PC-3 (cell line): ENCODE data around the gene MATN4. TPM values are rescaled to one million over a fixed set of nuclear protein-coding genes. Genes with fewer than 3 reads are reported as not detected.

Experiments
- ATAC-seq: fragments of 200-7000 bp; cut with Tn5 transposase; 2 replicates; pipeline ENCODE4 v1.9.1; 2020; ENCODE audit warnings: mild to moderate bottlenecking, moderate library complexity
- Bru-seq: library from RNA; stranded (reverse); fragments of 400-500 nt; gene quantifications from one replicate; lab custom pipeline; 2021; lab: Mats Ljungman, UMichigan
- BruChase-seq, 2 experiments: library from RNA; stranded (reverse); fragments of 400-500 nt; gene quantifications; one replicate each; lab custom pipeline; 2021; lab: Mats Ljungman, UMichigan
- BruUV-seq: library from RNA; stranded (reverse); fragments of 400-500 nt; replicated peaks from 2 replicates; lab custom pipeline; 2021; lab: Mats Ljungman, UMichigan
- CTCF ChIA-PET: fragments of 300-600 bp; sonication (Branson Sonifier 250); formaldehyde crosslinking; loops from one replicate; lab custom pipeline; 2022; ENCODE audit warnings: antibody characterized with exemption; lab: Charles Lee
- POLR2A ChIA-PET: fragments of 300-600 bp; sonication (Branson Sonifier 250); formaldehyde crosslinking; loops from one replicate; lab custom pipeline; 2022; ENCODE audit warnings: antibody characterized with exemption; ENCODE audit not compliant: unreplicated experiment; lab: Charles Lee
- DNase-seq: peaks from one replicate; pipeline ENCODE4 v3.0.0-alpha.2; 2015
- H2AFZ ChIP-seq: fragments of 300-600 bp; sonication (generic); 2 replicates; pipeline ENCODE4 v1.6.0; 2016; ENCODE audit warnings: antibody characterized with exemption, low read length
- H3F3A ChIP-seq: fragments of 300-600 bp; sonication (generic); one replicate; pipeline ENCODE4 v1.6.0; 2017; ENCODE audit warnings: antibody characterized with exemption, low read length, control low read depth, mild to moderate bottlenecking; ENCODE audit not compliant: unreplicated experiment
- H3K27ac ChIP-seq: fragments of 300-600 bp; sonication (generic); 2 replicates; pipeline ENCODE4 v1.5.1; 2016; ENCODE audit warnings: mild to moderate bottlenecking, low read length
- H3K27me3 ChIP-seq: fragments of 300-600 bp; sonication (generic); 2 replicates; pipeline ENCODE4 v1.6.1; 2016; ENCODE audit warnings: low read length, mixed read lengths
- H3K36me3 ChIP-seq: fragments of 300-600 bp; sonication (generic); 2 replicates; pipeline ENCODE4 v1.6.1; 2016; ENCODE audit warnings: low read depth, mixed run types, low read length, mixed read lengths
- H3K4me1 ChIP-seq: fragments of 300-600 bp; sonication (generic); 2 replicates; pipeline ENCODE4 v1.5.1; 2016; ENCODE audit warnings: low read length; ENCODE audit not compliant: insufficient read depth
- H3K4me2 ChIP-seq: fragments of 300-600 bp; sonication (generic); 2 replicates; pipeline ENCODE4 v1.6.0; 2016; ENCODE audit warnings: low read length
- H3K4me3 ChIP-seq: fragments of 300-600 bp; sonication (generic); 2 replicates; pipeline ENCODE4 v1.5.1; 2016; ENCODE audit warnings: mild to moderate bottlenecking, low read length, mixed read lengths
- H3K79me2 ChIP-seq: fragments of 300-600 bp; sonication (generic); 2 replicates; pipeline ENCODE4 v1.6.1; 2017; ENCODE audit warnings: low read length, mixed read lengths
- H3K9ac ChIP-seq: fragments of 300-600 bp; sonication (generic); 2 replicates; pipeline ENCODE4 v1.6.0; 2016; ENCODE audit warnings: mild to moderate bottlenecking, low read length
- H3K9me2 ChIP-seq: fragments of 300-600 bp; sonication (generic); replicated peaks from 2 replicates; pipeline ENCODE4 v1.6.1; 2016; ENCODE audit warnings: mixed run types, low read length, mixed read lengths
- H3K9me3 ChIP-seq: fragments of 300-600 bp; sonication (generic); 2 replicates; pipeline ENCODE4 v1.6.1; 2016; ENCODE audit warnings: low read length, mixed read lengths
- H4K20me1 ChIP-seq: fragments of 300-600 bp; sonication (generic); 2 replicates; pipeline ENCODE4 v1.6.1; 2016; ENCODE audit warnings: low read length, mixed read lengths
- EZH2 ChIP-seq: fragments of 300-600 bp; sonication (generic); IDR thresholded peaks from one replicate; pipeline ENCODE4 v1.6.1; 2017; ENCODE audit warnings: antibody characterized with exemption, mild to moderate bottlenecking, low read length; ENCODE audit not compliant: unreplicated experiment
- EZH2phosphoT487 ChIP-seq: fragments of 300-600 bp; sonication (generic); IDR thresholded peaks from 2 replicates; pipeline ENCODE4 v1.6.1; 2018; ENCODE audit warnings: mild to moderate bottlenecking, antibody characterized with exemption, low read length, borderline replicate concordance
- intact Hi-C: fragments of 100-400 bp; cut with micrococcal nuclease; formaldehyde crosslinking; loops from 2 replicates; pipeline ENCODE4 v1.9.0; 2023
- long read RNA-seq: library from polyadenylated mRNA; unstranded; transcript quantifications from one replicate; pipeline ENCODE4 v2.0.0, GENCODE V29; 2021; ENCODE audit not compliant: unreplicated experiment
- total RNA-seq: library from RNA; depleted of rRNA; stranded (reverse); fragments of >200 nt; gene quantifications from 2 replicates; pipeline ENCODE4 v1.2.3, GENCODE V29; 2014; rRNA removed
- TF ChIP-seq, protein P1 (sequence below): fragments of 300-600 bp; sonication (generic); conservative IDR thresholded peaks from 2 replicates; pipeline ENCODE4 v1.5.1; 2017; ENCODE audit warnings: antibody characterized with exemption, low read depth, mild to moderate bottlenecking, low read length

The MATN4 gene, protein sequence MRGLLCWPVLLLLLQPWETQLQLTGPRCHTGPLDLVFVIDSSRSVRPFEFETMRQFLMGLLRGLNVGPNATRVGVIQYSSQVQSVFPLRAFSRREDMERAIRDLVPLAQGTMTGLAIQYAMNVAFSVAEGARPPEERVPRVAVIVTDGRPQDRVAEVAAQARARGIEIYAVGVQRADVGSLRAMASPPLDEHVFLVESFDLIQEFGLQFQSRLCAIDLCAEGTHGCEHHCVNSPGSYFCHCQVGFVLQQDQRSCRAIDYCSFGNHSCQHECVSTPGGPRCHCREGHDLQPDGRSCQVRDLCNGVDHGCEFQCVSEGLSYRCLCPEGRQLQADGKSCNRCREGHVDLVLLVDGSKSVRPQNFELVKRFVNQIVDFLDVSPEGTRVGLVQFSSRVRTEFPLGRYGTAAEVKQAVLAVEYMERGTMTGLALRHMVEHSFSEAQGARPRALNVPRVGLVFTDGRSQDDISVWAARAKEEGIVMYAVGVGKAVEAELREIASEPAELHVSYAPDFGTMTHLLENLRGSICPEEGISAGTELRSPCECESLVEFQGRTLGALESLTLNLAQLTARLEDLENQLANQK
- total RNA-seq (0.33 TPM in 1 of 2 replicates, not detected in the other), Bru-seq, nascent RNA (percentile 26 among the genes with signal in this experiment), BruChase-seq, experiment 1, labeled RNA remaining after a 6-hour chase (percentile 33 among the genes with signal in this experiment), BruChase-seq, experiment 2, labeled RNA remaining after a 2-hour chase (percentile 34 among the genes with signal in this experiment)
- long read RNA-seq, partial matches to known transcripts = 0 of 5 reads
- long read RNA-seq, other reads (novel, unspliced or antisense) = 5 of 5 reads

DNA sequence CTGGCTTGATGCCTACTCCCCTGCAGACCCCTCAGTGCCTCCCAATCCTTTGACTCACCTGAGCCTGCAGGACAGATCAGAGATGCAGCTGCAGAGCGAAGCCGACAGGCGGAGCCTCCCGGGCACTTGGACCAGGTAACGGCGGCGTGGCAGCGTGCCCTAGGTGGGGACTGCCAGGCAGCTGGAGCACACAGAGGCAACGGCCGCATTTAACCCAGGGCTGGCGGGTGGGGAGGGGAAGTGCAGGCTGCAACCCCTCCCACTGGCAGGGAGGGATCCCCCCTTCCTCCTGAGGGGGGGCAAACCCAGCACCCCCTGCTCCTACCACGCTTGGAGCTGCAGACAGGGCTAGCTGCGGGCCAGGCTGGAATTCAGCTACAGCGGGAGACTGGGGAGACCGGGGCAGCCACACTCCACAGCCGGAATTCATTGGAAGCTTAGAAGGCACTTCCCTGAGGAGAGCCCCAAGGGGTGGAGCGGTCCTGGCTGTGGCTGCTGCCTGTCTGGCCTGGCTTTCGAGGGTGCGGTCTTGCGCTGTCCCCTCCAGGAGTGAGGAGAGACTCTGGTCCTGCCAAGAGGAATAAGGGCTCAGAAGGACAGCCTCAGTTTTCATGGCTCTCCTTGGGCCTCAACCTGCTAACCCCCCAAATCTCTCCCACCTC, at the start of gene MATN4:
Gene MATN4, minus strand, starts transcription at position 183 of the 662 bp plus-strand sequence. CDS start 2,717 bp downstream, outside the sequence.
- Histone ChIP-seq H3K36me3 (no peaks in the 10 kb centered on the region), H3K4me1 (no peaks in the 10 kb centered on the region), H3K9me2 (no peaks in the 10 kb centered on the region), H3K9me3 (no peaks in the 10 kb centered on the region), H3K27me3 (no peaks in the 10 kb centered on the region), H3K4me3 (no peak within 1 kb of the TSS), H3K4me2 (no peak within 1 kb of the TSS), H4K20me1 (no peaks in the 10 kb centered on the region), H3K79me2 (no peaks in the 10 kb centered on the region), H3K9ac (no peak within 1 kb of the TSS), H3K27ac (no peak within 1 kb of the TSS), H2AFZ (no peak within 1 kb of the TSS), H3F3A (no peaks in the 10 kb centered on the region)
- DNase-seq (no peak), ATAC-seq (no peak; the same call in 1 of the 2 replicates)
- TF ChIP-seq, protein P1, sequence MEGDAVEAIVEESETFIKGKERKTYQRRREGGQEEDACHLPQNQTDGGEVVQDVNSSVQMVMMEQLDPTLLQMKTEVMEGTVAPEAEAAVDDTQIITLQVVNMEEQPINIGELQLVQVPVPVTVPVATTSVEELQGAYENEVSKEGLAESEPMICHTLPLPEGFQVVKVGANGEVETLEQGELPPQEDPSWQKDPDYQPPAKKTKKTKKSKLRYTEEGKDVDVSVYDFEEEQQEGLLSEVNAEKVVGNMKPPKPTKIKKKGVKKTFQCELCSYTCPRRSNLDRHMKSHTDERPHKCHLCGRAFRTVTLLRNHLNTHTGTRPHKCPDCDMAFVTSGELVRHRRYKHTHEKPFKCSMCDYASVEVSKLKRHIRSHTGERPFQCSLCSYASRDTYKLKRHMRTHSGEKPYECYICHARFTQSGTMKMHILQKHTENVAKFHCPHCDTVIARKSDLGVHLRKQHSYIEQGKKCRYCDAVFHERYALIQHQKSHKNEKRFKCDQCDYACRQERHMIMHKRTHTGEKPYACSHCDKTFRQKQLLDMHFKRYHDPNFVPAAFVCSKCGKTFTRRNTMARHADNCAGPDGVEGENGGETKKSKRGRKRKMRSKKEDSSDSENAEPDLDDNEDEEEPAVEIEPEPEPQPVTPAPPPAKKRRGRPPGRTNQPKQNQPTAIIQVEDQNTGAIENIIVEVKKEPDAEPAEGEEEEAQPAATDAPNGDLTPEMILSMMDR = no peak
- TF ChIP-seq EZH2phosphoT487 (no peak), EZH2 (no peak)
- ChIA-PET CTCF (no interaction called here), POLR2A (no interaction called here)
- intact Hi-C loops = no loop called here
- BruUV-seq = no TSS peak

DNA sequence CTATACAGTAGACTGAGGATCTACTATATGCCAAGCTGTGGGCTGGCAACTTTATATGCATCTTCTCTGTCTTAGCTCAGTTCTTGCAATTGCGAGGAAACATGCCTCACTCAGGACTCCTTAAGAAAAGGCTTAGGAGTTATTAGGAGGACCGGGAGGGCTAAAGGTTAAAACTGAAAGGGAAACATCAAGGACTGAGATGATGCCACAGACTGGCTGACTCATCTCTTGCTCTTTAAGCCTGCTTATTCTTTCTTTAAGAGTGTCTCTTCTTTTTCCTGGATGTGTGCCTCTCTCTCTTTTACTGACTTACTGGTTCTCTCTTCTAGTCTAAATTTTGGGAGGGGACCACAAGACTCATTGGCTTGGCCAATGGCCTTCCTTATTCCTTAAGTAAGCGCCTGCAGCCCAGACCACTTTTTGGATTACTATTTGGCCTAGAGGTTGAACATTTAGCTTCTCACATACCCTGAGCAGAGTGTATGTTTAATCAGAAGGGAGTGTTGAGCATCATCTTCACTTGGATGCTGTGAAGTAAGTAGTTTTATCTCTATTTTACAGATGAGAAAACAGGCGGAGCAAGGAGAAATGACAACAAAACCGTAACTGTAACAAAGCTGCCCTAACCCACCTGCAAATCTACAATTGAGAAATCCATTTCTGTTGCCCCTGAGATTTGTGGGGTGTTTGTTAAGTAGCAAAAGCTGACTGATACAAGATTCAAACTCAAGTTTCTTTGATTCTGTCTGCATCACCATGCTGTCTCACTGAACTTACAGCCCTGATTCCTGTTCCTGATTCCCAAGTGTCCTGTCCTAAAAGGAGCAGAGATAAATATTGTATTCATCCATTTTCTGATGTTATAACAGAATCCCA, 47.3 kb upstream of the MATN4 start:
- ATAC-seq (peak; percentile 55), DNase-seq (peak; percentile 51)
- Histone ChIP-seq H3K9me2 (no peaks in the 10 kb centered on the region), H3K9ac (no peak overlapping the region), H3K4me1 (peaks cover 44% of the 10 kb centered on the region), H4K20me1 (no peaks in the 10 kb centered on the region), H3F3A (peaks cover under 1% of the 10 kb centered on the region), H3K4me3 (no peak overlapping the region), H3K27ac (no peak overlapping the region), H3K9me3 (no peaks in the 10 kb centered on the region), H3K36me3 (no peaks in the 10 kb centered on the region), H3K27me3 (no peaks in the 10 kb centered on the region), H3K79me2 (no peaks in the 10 kb centered on the region), H2AFZ (no peak overlapping the region), H3K4me2 (peak overlapping the region; percentile 49)
- TF ChIP-seq, protein P1 = no peak
- TF ChIP-seq EZH2 = no peak
- TF ChIP-seq EZH2phosphoT487 = no peak
- ChIA-PET CTCF (interaction anchor here (0.6 to 0.9 kb wide), 2 partner anchors 32 to 55 kb away, joined by 3 to 4 read pairs; no protein-coding TSS in a partner anchor), POLR2A (no interaction called here)
- intact Hi-C loops = no loop called here
- no TSS peak for BruUV-seq
